Midbrain (tissue), 1 donor: Measurements from ENCODE around the gene HSPA4L.

Source experiments
- DNase-seq: peaks from one replicate; lab custom pipeline; 2025; lab: John Stamatoyannopoulos, UW

HSPA4L gene

GRCh38 chr4:127782275-127783025 lies at the start of gene HSPA4L:
Gene HSPA4L, plus strand, starts transcription at chr4:127782322. Its CDS starts 229 bp downstream, at chr4:127782551.
- DNase-seq = peak; percentile 55

DNA sequence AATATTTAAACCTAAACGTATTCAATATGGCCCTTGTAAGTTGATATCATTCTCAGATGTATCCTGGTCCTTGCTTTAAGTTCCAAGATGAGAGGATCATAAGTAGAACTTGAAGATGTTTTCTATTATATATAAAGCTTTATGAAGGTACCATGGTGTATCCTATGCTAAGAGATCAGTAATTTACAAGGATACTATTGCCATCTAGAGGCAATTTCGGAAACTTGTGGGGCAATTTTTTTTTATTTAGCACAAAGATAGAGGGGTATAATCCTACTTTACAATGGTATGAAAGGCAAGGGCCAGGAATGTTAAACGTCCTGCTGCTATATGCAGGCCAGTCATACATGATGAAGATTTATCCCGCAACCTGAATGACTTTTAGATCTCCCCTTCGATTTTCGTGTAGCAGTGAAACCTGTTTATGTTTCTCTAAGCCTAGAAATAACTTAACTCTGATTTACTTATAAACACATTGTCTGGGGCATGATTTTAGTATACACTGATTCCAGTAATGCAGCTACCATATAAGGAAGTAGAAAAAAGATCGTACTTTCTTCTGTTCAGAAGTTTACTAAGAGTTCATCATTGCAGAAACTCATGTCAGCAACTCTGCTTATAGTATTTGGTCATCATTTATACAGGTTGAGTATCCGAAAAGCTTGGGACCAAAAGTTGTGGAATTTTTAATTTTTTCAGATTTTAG lies 49.3 kb upstream of the HSPA4L start:
- DNase-seq = peak; percentile 71

- DNase-seq = no peak
Measured at GRCh38 chr4:127734976-127735375, 47.1 kb upstream of the HSPA4L start.

DNA sequence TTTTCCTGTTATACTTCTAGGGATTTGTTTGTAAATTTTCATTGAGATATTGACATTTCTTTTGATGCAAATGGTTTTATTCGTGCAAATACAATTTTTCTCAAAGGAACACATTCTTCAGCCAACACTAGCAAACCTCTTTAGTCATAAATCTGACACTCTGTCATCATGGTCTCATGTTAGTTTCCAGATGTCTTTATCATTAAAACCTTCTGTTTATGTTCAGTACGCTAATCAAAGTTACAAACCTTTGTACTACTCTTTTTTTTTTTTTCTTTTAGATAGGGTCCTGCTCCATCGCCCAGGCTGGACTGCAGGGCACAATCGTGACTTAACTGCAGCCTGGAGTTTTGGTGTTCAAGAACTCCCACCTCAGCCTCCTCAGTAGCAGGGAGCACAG lies 44.8 kb upstream of the HSPA4L start:
- DNase-seq = no peak

DNA sequence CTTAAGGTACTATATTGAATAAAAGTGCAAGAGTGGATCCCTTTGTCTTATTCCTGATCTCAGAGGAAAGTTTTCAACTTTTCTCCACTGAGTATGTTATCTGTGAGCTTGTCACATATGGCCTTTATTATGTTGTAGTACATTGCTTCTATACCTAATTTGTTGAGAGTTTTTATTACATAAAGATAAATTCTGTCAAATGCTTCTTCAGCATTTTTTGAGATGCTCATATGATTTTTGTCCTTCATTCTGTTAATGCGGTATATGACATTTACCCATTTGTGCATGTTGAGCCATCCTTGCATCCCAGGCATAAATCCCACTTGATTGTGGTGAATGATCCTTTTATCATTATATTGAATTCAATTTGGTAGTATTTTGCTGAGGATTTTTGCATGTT lies 40.9 kb upstream of the HSPA4L start:
- no peak for DNase-seq

DNA sequence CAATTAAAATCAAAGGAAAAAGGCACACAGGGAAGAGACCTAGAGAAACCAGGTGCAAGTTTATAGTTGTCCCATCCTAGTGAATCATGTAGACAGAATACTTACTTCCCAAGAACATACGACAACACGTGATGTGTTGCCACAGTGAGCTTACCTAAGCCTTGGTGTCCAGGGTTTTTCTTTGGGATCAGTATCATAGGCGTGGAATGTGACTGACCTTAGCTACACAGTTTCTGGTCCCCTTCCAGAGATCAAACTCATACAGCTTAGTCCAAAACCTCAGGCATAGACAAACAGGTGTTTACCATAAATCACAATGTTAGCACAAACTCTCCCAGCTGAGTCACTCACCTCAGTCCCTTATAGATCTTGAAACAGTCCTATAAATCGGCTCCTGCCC lies 34.2 kb upstream of the HSPA4L start:
- DNase-seq = no peak

DNA sequence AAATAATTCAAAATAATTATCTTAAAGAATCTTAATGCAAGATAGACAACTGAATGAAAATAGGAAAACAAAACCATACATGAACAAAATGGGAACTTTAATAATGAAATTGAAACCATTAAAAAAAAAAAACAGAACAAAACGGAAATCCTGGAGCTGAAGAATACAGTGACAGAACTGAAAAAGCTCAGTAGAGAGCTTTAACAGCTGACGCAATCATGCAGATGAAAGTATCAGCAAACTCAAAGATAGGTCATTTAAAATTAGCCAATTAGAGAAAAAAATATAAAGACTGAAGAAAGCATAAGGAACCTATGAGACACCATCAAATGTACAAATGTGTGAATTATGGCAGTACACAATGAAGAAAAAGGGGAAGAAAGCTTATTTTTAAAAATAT lies 33.2 kb upstream of the HSPA4L start:
- DNase-seq = no peak

DNA sequence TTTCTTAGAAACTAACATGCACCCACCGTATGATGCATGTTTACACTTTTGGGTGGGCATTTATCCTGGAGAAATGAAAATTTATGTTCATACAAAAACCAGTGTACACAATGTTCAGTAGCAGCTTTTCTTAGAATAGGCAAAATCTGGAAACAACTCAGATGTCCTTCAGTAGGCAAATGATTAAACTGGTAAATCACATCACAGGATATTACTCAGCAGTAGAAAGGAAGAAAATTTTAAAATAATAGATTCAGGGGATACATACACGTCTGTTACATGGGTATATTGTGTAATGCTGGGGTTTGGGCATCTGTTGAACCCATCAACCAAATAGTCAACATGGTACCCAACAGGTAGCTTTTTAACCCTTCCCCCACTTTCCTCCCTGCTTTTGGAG lies 25.2 kb upstream of the HSPA4L start:
- DNase-seq = no peak

GRCh38 chr4:127759228-127759820 lies 22.8 kb upstream of the HSPA4L start:
- DNase-seq = no peak

DNA sequence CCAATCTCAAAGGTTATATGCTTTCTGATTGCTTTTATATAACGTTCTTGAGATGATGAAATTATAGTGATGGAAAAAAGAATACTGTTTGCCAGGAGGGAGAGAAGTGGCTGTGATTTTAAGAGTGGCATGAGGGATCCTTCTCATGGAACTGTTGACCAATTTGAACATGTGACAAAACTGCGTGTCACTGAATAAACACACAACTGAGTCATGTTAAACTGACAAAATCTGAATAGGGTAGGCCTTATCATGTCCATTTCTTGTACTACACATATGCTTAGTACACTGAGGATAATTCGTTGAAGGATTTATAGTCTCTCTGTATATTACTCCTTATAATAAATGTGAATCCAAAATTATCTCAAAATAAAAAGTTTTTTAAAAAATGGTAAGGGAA lies 22.2 kb upstream of the HSPA4L start:
- DNase-seq = no peak

DNA sequence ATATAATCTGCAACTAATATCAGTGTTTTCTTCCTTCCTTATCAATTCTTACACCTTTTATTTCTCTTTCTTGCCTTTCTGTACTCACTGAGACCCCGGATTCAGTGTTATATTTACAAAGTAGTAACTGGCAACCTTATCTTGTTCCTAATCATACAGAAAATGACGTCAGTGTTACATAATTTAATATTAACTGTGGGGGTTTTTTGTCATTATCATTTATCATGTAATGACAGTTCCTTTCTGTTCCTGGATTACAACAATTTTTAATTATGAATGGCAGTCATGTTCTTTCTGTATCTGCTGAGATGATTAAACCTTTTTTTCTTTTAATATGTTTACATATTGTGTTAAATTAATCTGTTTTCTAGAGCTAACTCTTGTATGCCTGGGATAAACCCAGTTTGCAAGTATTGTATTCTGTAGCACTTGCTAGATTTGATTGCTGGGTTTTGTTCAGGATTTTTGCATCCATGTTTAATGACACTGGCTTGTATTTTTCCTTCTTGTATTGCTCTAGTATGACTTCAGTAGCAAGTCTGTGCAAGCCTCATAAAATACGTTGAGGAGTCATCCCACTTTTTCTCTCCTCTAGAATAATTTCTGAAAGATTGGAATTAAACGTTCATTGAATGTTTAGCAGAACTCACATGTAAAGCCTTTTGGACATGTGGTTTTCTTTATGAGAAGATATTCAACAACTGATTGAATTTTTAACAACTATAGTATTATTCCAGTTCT lies 10.4 kb upstream of the HSPA4L start:
- DNase-seq = no peak

DNA sequence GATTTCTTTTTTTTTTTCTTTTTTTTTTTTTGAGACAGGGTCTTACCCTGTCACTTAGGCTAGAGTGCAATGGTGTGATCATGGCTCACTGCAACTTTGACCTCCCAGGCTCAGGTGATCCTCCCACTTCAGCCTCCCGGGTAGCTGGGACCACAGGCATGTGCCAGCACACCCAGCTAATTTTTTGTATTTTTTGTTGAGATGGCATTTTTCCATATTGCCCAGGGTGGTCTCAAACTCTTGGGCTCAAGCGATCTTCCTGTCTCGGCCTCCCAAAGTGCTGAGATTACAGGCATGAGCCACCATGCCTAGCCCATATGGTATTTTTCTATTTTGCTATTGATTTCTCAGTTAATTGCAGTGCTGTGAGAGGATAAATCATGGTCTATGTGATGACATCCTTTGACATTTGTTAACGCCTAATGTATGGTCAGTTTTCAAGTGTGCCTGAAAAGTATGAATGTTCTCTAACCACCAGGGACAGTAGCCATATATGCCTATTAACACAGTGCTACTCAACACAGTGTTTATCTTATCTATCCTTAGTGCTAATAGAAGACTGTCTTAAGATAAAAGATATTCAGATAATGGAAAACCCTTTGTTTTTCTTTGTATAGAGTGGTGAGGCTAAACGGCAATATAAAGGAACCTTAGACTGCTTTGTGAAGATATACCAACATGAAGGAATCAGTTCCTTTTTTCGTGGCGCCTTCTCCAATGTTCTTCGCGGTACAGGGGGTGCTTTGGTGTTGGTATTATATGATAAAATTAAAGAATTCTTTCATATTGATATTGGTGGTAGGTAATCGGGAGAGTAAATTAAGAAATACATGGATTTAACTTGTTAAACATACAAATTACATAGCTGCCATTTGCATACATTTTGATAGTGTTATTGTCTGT lies 9.1 kb upstream of the HSPA4L start:
- no peak for DNase-seq

GRCh38 chr4:127775843-127776242 lies 6.3 kb upstream of the HSPA4L start:
- no peak for DNase-seq

DNA sequence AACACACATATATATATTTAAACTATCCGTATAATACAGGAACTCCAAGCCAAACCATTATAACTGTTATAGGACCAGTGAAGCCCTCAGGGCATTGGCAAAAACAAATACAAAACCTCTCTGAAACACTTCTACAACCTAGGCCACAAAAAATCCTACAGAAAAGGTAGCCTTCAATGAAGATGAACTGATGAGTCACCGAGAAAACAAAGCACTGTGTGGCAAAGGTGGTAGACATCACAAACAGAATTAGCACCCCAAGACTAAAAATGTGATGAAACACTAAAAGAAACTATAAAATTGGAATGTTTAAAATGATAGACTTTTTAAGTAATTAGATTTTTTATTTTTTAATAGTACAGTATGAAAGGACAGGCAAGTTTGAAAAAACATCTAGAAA lies 5.5 kb upstream of the HSPA4L start:
- no peak for DNase-seq

- no peak for DNase-seq
Measured at GRCh38 chr4:127777487-127777886, 4.6 kb upstream of the HSPA4L start.

DNA sequence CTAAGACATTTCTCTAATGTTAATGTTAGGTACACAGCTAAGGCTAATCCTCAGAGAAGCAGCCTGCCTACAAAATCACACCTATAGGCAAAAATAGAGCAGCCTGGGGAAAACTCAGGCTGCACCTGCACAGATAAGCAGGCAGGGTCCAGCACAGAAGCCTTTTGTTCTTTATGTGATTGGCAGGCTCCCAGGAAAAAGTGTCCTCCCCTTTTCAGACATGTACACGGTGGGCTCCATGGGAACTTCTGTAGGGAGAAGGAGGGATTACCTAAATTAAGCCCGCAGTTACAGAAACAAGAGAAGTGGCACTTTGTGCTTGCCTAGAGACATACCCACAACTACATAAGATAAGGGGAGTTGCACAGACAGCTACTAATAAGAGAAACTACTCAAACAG lies 4.0 kb upstream of the HSPA4L start:
- DNase-seq = no peak

- no peak for DNase-seq
Measured at GRCh38 chr4:127780598-127780997, 1.5 kb upstream of the HSPA4L start.

- peak; percentile 61 for DNase-seq
Measured at GRCh38 chr4:127781300-127782024, 660 bp upstream of the HSPA4L start.

GRCh38 chr4:127782025-127782274 lies 172 bp upstream of the HSPA4L start:
- peak; percentile 89 for DNase-seq

DNA sequence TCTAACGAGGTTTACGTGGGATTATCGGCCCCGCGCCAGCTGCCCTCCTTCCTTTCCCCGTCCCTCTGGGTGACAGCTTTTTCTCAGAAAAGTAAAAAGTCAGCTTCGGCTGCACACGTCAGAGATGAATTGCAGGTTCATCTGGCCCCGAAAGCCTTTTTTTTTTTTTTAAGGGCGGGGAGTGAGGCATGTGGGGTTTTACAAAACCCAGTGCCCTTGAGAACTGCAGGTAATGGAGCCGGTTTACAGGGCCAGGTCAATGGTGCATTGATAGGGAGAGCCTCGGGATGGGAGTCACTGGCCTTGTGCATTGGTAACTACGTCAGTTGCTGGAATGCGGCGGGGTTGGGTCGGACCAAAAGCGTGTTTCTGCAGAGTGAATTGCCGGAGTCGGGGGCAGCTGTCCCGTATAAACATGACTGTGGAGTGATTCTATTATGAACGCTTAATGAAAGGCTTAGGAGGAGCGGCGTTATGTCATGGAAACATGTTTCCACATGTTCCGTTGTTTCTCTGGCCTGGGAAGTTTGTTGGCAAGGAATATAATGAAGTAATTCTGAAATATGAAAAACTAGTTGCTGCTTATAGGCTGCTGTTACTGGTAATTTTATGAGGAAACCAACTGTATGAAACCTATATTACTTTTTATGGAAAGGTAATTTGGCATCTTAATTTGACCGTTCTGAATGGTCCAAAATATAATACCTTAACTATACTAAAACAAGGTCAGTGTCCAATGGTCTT lies 1.1 kb downstream of the HSPA4L start:
- peak; percentile 40 for DNase-seq
